ES-I3 (cell line): ENCODE data around the gene SCG3.

ENCODE experiments used
- H3K36me3 ChIP-seq: 2 replicates; pipeline ENCODE4 v1.6.1; 2013; ENCODE audit warnings: mild to moderate bottlenecking, low read length, control low read depth, moderate library complexity; ENCODE audit not compliant: insufficient read depth
- H3K4me1 ChIP-seq: 2 replicates; pipeline ENCODE4 v1.6.1; 2013; ENCODE audit warnings: mild to moderate bottlenecking, control low read depth, low read length; ENCODE audit not compliant: insufficient read depth
- H3K9ac ChIP-seq: 2 replicates; pipeline ENCODE4 v1.6.1; 2013; ENCODE audit warnings: low read depth, mild to moderate bottlenecking, low read length, moderate library complexity
- H3K9me3 ChIP-seq: 2 replicates; pipeline ENCODE4 v1.6.1; 2013; ENCODE audit warnings: mild to moderate bottlenecking, low read length, moderate library complexity; ENCODE audit not compliant: control insufficient read depth, insufficient read depth

The SCG3 gene

GRCh38 chr15:51706291-51706690, 25.0 kb downstream of the SCG3 start:
- Histone ChIP-seq H3K36me3 (no peaks in the 10 kb centered on the region), H3K9me3 (no peaks in the 10 kb centered on the region), H3K9ac (no peak overlapping the region), H3K4me1 (no peaks in the 10 kb centered on the region)

- Histone ChIP-seq H3K36me3 (no peaks in the 10 kb centered on the region), H3K9ac (no peak overlapping the region), H3K9me3 (no peaks in the 10 kb centered on the region), H3K4me1 (no peaks in the 10 kb centered on the region)
Observed at GRCh38 chr15:51706926-51707608, 25.8 kb downstream of the SCG3 start.

- Histone ChIP-seq H3K9me3 (no peaks in the 10 kb centered on the region), H3K9ac (no peak overlapping the region), H3K36me3 (no peaks in the 10 kb centered on the region), H3K4me1 (no peaks in the 10 kb centered on the region)
Observed at GRCh38 chr15:51708013-51708412, 26.7 kb downstream of the SCG3 start.

- H3K9ac ChIP-seq: no peak overlapping the region
- no peaks in the 10 kb centered on the region for H3K4me1 ChIP-seq
- H3K36me3 ChIP-seq: no peaks in the 10 kb centered on the region
Observed at GRCh38 chr15:51709031-51709430, 27.7 kb downstream of the SCG3 start.

GRCh38 chr15:51714162-51714561, 32.9 kb downstream of the SCG3 start:
- Histone ChIP-seq H3K4me1 (no peaks in the 10 kb centered on the region; the same call in 1 of the 2 replicates), H3K9ac (no peak overlapping the region), H3K9me3 (no peaks in the 10 kb centered on the region), H3K36me3 (no peaks in the 10 kb centered on the region)

More at GRCh38 chr15:51709031-51709430, 27.7 kb downstream of the SCG3 start:
- no peaks in the 10 kb centered on the region for H3K9me3 ChIP-seq

- H3K9me3 ChIP-seq: no peaks in the 10 kb centered on the region
- no peaks in the 10 kb centered on the region for H3K36me3 ChIP-seq
- no peaks in the 10 kb centered on the region; the same call in 1 of the 2 replicates for H3K4me1 ChIP-seq
- no peak overlapping the region for H3K9ac ChIP-seq
Observed at GRCh38 chr15:51714911-51715310, 33.6 kb downstream of the SCG3 start.

GRCh38 chr15:51718219-51718618, 36.9 kb downstream of the SCG3 start:
- Histone ChIP-seq H3K9me3 (no peaks in the 10 kb centered on the region), H3K36me3 (no peaks in the 10 kb centered on the region), H3K9ac (no peak overlapping the region), H3K4me1 (no peaks in the 10 kb centered on the region; the same call in 1 of the 2 replicates)

- no peaks in the 10 kb centered on the region for H3K36me3 ChIP-seq
- H3K9me3 ChIP-seq: no peaks in the 10 kb centered on the region
- no peak overlapping the region for H3K9ac ChIP-seq
- H3K4me1 ChIP-seq: no peaks in the 10 kb centered on the region; the same call in 1 of the 2 replicates
Observed at GRCh38 chr15:51718746-51719145, 37.4 kb downstream of the SCG3 start.

- no peaks in the 10 kb centered on the region; the same call in 1 of the 2 replicates for H3K4me1 ChIP-seq
- no peaks in the 10 kb centered on the region for H3K36me3 ChIP-seq
- no peaks in the 10 kb centered on the region for H3K9me3 ChIP-seq
- no peak overlapping the region for H3K9ac ChIP-seq
Observed at GRCh38 chr15:51720201-51720995, 39.1 kb downstream of the SCG3 start.

- no peaks in the 10 kb centered on the region for H3K36me3 ChIP-seq
- peaks cover 5% of the 10 kb centered on the region; the same call in 1 of the 2 replicates for H3K4me1 ChIP-seq
- H3K9ac ChIP-seq: no peak overlapping the region
- no peaks in the 10 kb centered on the region for H3K9me3 ChIP-seq
Observed at GRCh38 chr15:51721199-51721960, 40.1 kb downstream of the SCG3 start.

GRCh38 chr15:51724199-51724598, 42.9 kb downstream of the SCG3 start:
- Histone ChIP-seq H3K36me3 (no peaks in the 10 kb centered on the region), H3K9me3 (no peaks in the 10 kb centered on the region), H3K9ac (no peak overlapping the region), H3K4me1 (peaks cover 19% of the 10 kb centered on the region)

- Histone ChIP-seq H3K4me1 (peaks cover 19% of the 10 kb centered on the region), H3K9me3 (no peaks in the 10 kb centered on the region), H3K36me3 (no peaks in the 10 kb centered on the region), H3K9ac (no peak overlapping the region)
Observed at GRCh38 chr15:51724673-51725072, 43.4 kb downstream of the SCG3 start.

GRCh38 chr15:51726302-51727073, 45.2 kb downstream of the SCG3 start:
- Histone ChIP-seq H3K4me1 (peaks cover 19% of the 10 kb centered on the region), H3K36me3 (no peaks in the 10 kb centered on the region), H3K9me3 (no peaks in the 10 kb centered on the region), H3K9ac (no peak overlapping the region)
